Mucosa of rectum (tissue), 2 donors: ENCODE data around the gene BCL2.

Source experiments
- H3K27ac ChIP-seq, 2 donors: one replicate each; pipeline ENCODE4 v1.7.0; 2013; ENCODE audit warnings: inconsistent platforms in 2 of 2, low read depth in 2 of 2, low read length in 2 of 2
- H3K27me3 ChIP-seq, 2 donors: one replicate each; pipeline ENCODE4 v1.7.0; 2013; ENCODE audit warnings: low read length in 2 of 2; ENCODE audit not compliant: control insufficient read depth in 2 of 2, insufficient read depth in 2 of 2
- H3K36me3 ChIP-seq, 2 donors: one replicate each; pipeline ENCODE4 v1.7.0; 2013; ENCODE audit warnings: low read length in 2 of 2; ENCODE audit not compliant: control insufficient read depth in 2 of 2, insufficient read depth in 2 of 2
- H3K4me1 ChIP-seq, 2 donors: one replicate each; pipeline ENCODE4 v1.7.0; 2013; ENCODE audit warnings: low read length in 2 of 2, mild to moderate bottlenecking in 1 of 2; ENCODE audit not compliant: control insufficient read depth in 2 of 2, insufficient read depth in 2 of 2
- H3K4me3 ChIP-seq, 2 donors: one replicate each; pipeline ENCODE4 v1.7.0; 2013; ENCODE audit warnings: low read length in 2 of 2
- H3K9ac ChIP-seq, 2 donors: one replicate each; pipeline ENCODE4 v1.7.0; 2013; ENCODE audit warnings: low read length in 2 of 2, low read depth in 1 of 2, mild to moderate bottlenecking in 1 of 2
- H3K9me3 ChIP-seq, 2 donors: one replicate each; pipeline ENCODE4 v1.7.0; 2013; ENCODE audit warnings: low read length in 2 of 2; ENCODE audit not compliant: control insufficient read depth in 2 of 2
- donor health status: healthy.
- donor health status: Normal muscosa, but diverticular disease.

Gene BCL2

DNA sequence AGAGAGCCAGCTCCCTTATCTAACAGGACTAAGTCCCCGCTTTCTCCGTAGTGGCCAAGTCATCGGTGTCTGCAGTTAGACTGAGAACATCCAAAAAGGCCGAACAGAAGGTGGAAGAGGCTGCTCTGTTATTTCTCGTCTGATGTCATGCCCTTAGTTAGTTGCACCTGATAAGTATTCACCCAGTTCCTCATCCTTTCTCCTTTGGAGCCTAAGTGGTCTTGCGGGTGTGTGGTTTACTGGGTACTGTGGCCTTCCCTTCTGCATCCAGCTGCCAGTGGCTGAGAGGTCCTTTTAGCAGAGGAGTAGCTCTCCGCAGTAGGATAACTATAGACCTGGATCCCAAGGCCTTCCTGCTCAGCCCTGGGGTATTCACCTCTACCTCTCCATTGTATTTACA is 211.6 kb downstream of the BCL2 start:
- Histone ChIP-seq H3K4me3 (no peak overlapping the region), H3K36me3 (no peaks in the 10 kb centered on the region), H3K9ac (no peak overlapping the region), H3K9me3 (no peaks in the 10 kb centered on the region), H3K27me3 (no peaks in the 10 kb centered on the region), H3K27ac (no peak overlapping the region), H3K4me1 (peaks cover 2 to 4% of the 10 kb centered on the region in 2 donors)

DNA sequence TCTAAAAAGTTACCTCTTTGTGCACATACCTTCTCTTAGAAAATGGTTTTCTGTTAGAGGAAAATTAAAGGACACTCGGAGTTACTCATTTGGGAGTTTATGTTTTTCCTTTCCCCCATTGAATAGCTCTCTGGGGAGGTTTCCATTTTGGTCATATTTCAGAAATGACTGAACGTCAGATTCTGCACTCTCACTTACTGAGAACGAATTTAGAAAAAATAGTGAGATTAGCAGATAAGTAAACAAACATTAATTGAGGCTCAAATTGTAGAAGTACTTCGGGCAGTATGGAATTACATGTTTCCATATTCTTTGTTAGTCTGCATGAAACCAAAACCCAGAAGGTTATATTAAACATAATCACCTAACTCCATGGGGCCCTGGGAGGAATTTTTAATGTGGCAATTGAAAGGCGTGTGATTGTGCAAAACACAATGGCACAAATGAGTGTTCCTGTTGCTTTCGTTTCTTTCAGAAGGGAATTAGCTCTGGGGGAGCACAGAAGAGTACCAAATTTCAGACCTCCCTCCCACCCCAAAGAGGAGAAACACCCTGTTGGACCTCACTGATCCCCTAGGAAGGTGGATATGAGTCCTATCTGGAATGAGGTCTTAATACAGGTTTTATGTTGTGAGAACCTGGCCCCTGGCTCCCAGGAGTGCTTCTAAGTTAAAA is 212.3 kb downstream of the BCL2 start:
- peaks cover 2% of the 10 kb centered on the region in 2 donors for H3K4me1 ChIP-seq
- no peak overlapping the region for H3K4me3 ChIP-seq
- no peak overlapping the region for H3K27ac ChIP-seq
- no peaks in the 10 kb centered on the region for H3K27me3 ChIP-seq
- H3K36me3 ChIP-seq = no peaks in the 10 kb centered on the region
- H3K9me3 ChIP-seq = no peaks in the 10 kb centered on the region
- no peak overlapping the region for H3K9ac ChIP-seq

DNA sequence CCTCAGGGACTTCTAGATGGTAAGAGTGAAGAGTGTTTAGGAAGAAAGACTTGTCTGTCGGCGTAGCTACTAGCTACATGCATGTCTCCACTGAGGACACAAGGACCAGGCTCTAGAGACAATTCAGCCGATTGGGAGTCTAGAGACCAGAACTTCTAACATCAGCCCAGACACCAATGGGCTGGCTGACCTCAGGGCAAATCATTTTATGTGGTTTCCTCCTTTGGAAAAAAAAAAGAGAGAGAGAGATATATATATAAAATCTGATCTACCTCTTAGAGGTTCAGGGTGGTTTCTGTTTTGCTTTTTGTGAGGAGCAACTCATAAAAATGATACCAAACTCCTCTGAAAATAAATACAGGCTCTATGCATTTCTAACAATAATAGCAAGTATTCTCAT is 212.8 kb downstream of the BCL2 start:
- no peaks in the 10 kb centered on the region for H3K9me3 ChIP-seq
- no peaks in the 10 kb centered on the region for H3K27me3 ChIP-seq
- no peaks in the 10 kb centered on the region for H3K36me3 ChIP-seq
- no peak overlapping the region for H3K4me3 ChIP-seq
- H3K27ac ChIP-seq = no peak overlapping the region
- peaks cover 0 to 2% of the 10 kb centered on the region in 2 donors for H3K4me1 ChIP-seq
- H3K9ac ChIP-seq = no peak overlapping the region

DNA sequence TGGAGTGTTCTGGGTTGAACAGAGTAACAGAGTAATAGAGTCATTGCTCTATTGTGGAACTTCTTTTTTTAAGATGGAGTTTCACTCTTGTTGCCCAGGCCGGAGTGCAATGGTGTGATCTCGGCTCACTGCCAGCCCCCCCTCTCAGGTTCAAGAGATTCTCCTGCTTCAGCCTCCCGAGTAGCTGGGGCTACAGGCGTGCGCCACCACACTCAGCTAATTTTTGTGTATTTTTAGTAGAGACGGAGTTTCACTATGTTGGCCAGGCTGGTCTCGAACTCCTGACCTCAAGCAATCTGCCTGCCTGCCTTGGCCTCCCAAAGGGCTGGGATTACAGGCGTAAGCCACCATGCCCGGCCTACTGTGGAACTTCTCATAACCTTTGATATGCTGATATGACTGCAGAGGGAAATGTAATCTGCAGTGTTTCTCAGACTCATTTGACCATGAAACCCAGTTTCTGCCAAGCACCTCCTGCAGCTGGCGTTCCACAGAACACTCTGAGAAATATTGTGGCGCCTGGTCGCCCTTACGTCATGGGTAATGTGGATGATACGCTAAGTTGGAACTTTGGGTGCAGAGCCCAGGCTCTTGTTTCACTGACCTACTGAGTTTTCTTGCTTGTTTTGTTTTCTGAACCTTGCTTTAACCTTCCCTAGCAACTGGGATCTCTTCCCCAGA is 213.8 kb downstream of the BCL2 start:
- Histone ChIP-seq H3K9ac (no peak overlapping the region), H3K4me3 (no peak overlapping the region), H3K4me1 (peaks cover 3 to 6% of the 10 kb centered on the region in 2 donors), H3K36me3 (no peaks in the 10 kb centered on the region), H3K27ac (no peak overlapping the region), H3K27me3 (no peaks in the 10 kb centered on the region), H3K9me3 (no peaks in the 10 kb centered on the region)

DNA sequence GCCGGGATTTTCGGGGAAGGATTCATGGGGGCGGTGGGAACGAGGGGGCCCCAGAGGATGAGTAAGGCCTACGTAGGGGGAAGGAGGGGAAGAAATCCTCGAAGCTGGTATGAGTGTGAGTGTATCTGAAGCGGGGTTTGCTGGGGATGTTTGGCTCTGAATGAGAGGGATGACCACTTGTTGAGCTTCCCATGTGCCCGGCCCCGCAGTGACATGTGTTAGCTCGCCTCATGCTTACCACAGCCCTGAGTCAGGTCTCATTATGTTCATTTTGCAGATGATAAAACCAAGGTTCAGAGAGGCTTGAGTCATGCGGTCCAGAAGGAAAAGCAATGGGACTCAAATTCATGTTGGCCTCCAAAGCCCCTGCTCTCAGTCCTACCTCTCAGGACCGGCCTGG is 214.7 kb downstream of the BCL2 start:
- peaks cover 8 to 14% of the 10 kb centered on the region in 2 donors for H3K4me1 ChIP-seq
- H3K36me3 ChIP-seq = no peaks in the 10 kb centered on the region
- no peak overlapping the region for H3K27ac ChIP-seq
- no peak overlapping the region for H3K4me3 ChIP-seq
- H3K27me3 ChIP-seq = no peaks in the 10 kb centered on the region
- H3K9me3 ChIP-seq = no peaks in the 10 kb centered on the region
- no peak overlapping the region for H3K9ac ChIP-seq

DNA sequence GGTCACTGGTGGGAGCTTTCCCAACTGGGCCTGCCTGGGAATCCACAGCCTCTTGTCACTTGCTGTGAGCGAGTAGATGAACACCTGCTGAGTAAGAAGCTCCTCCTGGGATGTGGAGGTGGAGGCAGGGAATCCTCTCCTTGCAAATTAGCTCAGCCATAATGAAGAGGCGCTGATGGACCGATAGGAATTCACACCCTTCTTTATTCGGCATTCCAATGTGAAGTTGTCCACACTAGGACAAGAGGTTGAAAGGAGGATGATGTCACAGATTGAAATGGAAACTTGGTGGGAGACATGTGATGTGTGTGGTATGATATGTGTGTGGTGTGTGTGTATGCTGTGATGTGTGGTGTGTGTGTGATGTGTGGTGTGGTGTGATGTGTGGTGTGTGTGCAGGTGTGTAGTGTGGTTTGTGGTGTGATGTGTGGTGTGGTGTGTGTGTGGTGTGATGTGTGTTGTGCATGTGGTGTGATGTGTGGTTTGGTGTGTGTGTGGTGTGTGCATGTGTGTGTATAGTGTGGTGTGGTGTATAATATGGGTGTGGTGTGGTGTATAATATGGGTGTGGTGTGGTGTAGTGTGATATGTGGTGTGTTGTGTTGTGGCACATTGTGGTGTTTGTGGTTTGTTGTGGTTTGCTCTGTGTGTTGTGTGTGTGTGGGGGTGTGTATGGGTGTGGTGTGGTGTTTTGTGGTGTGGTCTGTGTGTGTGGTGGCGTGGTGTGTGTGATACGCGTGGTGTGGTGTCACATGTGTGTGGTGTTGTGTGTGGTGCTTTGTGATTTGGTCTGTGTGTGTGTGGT is 216.4 kb downstream of the BCL2 start:
- no peak overlapping the region for H3K9ac ChIP-seq
- H3K36me3 ChIP-seq = no peaks in the 10 kb centered on the region
- no peak overlapping the region for H3K27ac ChIP-seq
- peaks cover 22 to 26% of the 10 kb centered on the region in 2 donors for H3K4me1 ChIP-seq
- no peaks in the 10 kb centered on the region for H3K27me3 ChIP-seq
- no peaks in the 10 kb centered on the region for H3K9me3 ChIP-seq
- no peak overlapping the region for H3K4me3 ChIP-seq

DNA sequence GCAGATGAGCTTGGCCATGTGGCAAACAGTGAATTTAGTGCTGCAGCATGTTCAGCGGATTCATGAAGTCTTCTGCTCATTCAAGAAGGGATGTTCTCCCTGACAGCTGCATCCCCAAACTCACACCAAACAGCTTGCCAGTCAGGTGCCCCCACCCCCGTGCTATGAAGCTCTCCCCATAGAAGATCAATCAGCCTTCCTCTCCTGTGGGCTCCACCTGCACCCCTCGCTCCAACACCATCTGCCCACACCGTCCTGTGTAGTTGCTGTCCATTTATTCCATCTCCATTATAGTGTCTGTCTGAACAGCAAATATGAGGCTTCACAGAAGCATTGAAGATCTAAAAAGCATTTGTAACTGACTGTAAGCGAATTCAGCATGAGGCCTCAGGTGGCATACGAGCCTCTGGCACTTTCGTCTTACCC is 218.9 kb downstream of the BCL2 start:
- H3K9ac ChIP-seq = peak overlapping the region in 1 of 2 donors; percentile 7
- H3K9me3 ChIP-seq = no peaks in the 10 kb centered on the region
- H3K27ac ChIP-seq = peak overlapping the region; percentile 61 to 73

DNA sequence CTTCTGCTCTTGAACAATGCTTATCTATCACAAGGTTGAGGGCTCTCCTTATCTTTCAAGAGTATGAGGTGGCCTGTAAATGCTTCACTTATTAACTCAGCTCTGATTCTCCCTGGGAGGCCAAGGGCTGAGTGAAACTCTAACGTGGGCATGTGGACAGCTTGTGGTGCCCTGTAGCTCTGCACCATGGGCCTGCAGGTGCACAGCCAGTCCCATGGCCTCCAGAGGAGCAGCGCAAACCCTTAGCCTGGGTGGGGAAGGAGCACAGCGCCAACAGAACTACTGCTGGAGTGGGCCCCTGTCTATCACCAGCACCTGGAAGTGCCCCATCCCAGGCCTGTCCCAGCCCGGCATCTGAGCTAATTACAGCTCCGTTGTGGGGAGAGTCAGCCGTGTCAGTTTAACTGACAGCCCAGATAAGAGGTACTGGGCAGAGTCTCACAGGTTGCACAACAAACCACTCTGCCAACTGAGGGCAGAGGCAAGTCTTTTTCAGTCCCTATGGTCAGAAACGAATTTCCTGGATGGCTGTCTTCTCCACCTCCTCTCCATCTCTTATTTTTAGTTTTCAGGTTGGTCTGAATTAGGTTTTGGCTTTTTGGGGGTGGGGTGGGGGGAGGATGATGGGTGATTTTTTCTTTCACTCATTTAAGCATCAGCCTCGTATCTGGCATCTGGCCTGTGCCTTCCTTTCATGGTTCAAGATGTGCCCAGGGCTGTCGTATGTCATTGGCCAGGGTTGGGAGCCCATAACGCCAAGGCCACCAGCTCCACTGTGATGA is 219.5 kb downstream of the BCL2 start:
- Histone ChIP-seq H3K36me3 (no peaks in the 10 kb centered on the region), H3K27me3 (no peaks in the 10 kb centered on the region), H3K9ac (peak overlapping the region in 1 of 2 donors; percentile 43), H3K9me3 (no peaks in the 10 kb centered on the region), H3K4me3 (peak overlapping the region in 1 of 2 donors; percentile 27), H3K27ac (peak overlapping the region; percentile 73 to 80), H3K4me1 (peaks cover 20 to 26% of the 10 kb centered on the region in 2 donors)

More for the DNA sequence above, 218.9 kb downstream of the BCL2 start:
- H3K36me3 ChIP-seq = no peaks in the 10 kb centered on the region
- peaks cover 20 to 26% of the 10 kb centered on the region in 2 donors for H3K4me1 ChIP-seq
- no peak overlapping the region for H3K4me3 ChIP-seq
- no peaks in the 10 kb centered on the region for H3K27me3 ChIP-seq

DNA sequence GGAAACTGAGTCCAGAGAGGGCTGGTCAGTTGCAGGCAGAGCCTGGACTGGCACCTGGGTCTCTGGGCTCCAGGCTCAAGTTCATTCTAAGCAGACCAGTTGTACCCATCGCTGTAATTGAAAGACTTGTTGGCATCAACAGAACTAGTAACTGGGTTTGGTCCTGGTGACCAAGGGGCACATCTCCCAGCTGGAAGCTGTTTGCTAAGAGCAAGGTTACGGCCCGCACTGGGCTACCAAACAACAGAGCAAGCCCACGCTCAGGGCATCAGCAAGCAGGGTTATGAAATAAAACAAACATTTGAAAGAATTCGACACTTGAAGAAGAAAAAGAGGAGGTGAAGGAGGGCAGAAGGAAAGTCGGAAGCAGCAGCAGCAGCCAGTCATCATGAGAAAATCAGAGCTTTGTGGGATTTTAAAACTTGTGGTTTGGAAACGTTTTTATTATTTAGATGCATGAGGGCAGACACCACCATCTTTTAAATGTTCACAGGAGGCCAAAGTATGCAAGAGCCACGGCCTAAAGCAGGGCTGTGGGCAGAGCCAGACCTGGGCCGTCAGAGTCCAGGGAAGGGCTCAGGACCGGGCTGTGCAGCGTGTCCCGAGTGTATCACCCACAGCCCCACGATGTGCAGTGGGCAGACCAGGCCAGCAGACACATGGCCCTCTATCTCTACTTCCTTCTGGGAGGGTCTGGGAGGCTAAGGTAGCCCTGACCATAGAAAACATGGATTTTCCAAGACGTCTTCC is 220.3 kb downstream of the BCL2 start:
- H3K9ac ChIP-seq = no peak overlapping the region
- peaks cover 20 to 26% of the 10 kb centered on the region in 2 donors for H3K4me1 ChIP-seq
- H3K4me3 ChIP-seq = no peak overlapping the region
- H3K36me3 ChIP-seq = no peaks in the 10 kb centered on the region
- H3K9me3 ChIP-seq = no peaks in the 10 kb centered on the region
- peak overlapping the region; percentile 69 to 80 for H3K27ac ChIP-seq
- H3K27me3 ChIP-seq = no peaks in the 10 kb centered on the region
